ENCODE measurements around the gene CLCF1.

CLCF1 gene

DNA sequence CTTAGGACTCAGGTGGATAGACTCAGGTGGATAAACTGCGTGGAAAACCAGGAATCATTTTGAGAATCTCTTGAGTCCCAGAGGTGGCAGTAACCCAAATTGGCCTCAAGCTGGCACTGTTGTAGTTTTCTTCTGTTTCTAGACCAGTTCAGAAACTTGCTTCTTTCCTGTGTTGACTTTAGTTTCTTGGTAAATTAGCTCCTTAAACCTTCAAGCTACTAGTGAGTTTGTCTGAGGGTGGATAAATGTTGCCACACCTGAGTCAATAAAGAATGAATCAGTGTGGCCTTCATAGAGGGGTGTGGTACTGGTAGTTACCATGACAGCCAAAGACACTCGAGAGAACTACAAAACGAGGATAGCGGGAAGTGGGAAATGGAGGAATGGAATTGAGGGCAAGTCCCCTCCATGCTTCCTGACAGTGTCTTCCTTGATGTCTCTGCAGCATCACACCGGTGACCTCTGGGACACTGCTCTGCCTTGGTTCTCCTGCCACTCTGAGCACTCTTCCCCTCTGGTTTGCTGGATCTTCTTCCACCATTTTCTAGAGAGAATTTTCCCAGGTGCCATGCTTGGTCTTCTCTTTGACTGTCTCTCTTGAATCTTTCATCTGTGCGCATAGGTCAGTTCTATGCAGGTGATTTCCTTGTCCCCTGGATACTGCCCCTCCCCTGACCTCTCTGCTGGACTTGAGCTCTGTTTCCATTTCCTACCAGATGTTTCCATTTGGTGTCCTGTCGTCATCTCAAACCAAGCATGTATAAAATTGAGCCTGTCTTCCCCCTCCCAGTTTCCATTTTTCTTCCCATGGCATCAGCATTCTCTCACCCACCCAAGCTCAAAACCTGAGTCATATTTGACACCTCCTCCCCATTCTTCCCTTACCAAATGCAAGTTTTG, 27.2 kb downstream of the CLCF1 start:
- peak overlapping the region; percentile 85 for H3K27ac ChIP-seq
- peak; percentile 81 for DNase-seq (ENCODE audit: low spot score)
- TF ChIP-seq CTCF (conservative IDR thresholded peaks at IDR 0.05; ENCODE audit: low read depth): peak; percentile 87
- ChIA-PET POLR2A (ENCODE audit: low non-redundant PET) (no interaction called here), CTCF (interaction anchor here (0.6 to 2.7 kb wide), 12 partner anchors 20 to 287 kb away, joined by 3 to 22 read pairs (median 3); no protein-coding TSS in a partner anchor)

DNA sequence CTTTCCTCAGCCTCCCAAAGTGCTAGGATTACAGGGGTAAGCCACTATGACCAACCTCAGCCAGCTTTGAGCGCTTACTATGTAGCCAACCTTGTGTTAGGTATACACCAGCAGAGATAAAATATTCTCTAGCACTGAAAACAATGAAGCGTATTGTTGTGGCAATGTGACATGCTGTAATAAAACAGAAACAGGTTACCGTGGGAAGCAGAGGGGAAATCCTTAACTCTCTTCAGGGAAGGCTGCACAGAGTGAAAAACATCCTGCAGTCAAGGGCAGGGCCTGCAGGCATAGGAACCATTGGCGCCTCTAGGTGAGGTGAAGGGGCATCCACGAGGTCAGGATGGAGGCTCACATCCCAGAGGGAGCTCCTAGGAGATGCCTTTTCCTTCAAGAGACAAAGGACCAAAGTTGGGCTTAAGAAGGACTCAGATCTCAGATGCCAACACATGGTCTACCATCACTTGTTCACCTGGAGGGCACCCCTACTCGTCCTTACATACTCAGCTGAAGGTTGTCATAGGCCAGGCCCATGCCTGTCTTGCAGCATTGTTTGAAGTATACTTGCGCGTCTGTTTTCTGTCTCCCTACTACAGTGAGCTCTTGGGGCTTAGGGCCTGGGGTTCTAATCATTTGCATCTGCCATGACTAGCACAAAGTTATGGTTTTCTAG, 28.0 kb downstream of the CLCF1 start:
- TF ChIP-seq CTCF (conservative IDR thresholded peaks at IDR 0.05; ENCODE audit: low read depth): no peak
- no peak for DNase-seq (ENCODE audit: low spot score)
- POLR2A ChIA-PET (ENCODE audit: low non-redundant PET): no interaction called here
- H3K27ac ChIP-seq: peak overlapping the region; percentile 85
- CTCF ChIA-PET: interaction anchor here (0.6 to 2.7 kb wide), 11 partner anchors 19 to 426 kb away, joined by 3 to 22 read pairs (median 3); no protein-coding TSS in a partner anchor

DNA sequence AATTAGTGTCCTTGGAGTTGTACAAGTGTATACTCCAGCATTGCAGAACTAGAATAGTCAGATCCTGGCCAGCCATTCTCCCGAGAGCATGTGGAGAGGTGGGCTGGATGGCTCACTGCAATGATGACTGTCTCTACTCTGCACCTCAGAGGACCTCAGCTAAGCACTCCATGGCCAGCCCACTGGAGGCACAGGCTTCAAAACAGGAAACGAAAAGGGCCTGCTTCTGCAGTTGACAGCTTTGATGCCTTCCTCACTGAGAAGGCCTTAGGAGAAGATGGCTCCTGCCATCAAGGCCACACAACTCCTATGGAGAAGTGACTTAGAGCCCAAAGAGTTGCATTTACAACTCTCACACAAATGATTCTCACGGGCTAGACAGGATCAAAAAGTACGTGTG, 29.1 kb downstream of the CLCF1 start:
- ChIA-PET POLR2A (ENCODE audit: low non-redundant PET) (interaction anchor here (0.6 kb wide), 2 partner anchors 39 to 105 kb away, joined by 4 to 5 read pairs; no protein-coding TSS in a partner anchor), CTCF (interaction anchor here (0.6 kb wide), 2 partner anchors 72 to 121 kb away, joined by 3 to 4 read pairs; no protein-coding TSS in a partner anchor)
- no peak for TF ChIP-seq CTCF (conservative IDR thresholded peaks at IDR 0.05; ENCODE audit: low read depth)
- no peak for DNase-seq (ENCODE audit: low spot score)
- peak overlapping the region; percentile 85 for H3K27ac ChIP-seq

- ChIA-PET CTCF (interaction anchor here (0.6 to 1.1 kb wide), 4 partner anchors 15 to 918 kb away, joined by 3 to 4 read pairs (median 4); no protein-coding TSS in a partner anchor), POLR2A (ENCODE audit: low non-redundant PET) (no interaction called here)
- no peak for DNase-seq (ENCODE audit: low spot score)
- no peak overlapping the region for H3K27ac ChIP-seq
- no peak for TF ChIP-seq CTCF (conservative IDR thresholded peaks at IDR 0.05; ENCODE audit: low read depth)
Observed at GRCh38 chr11:67337257-67337656, 36.1 kb downstream of the CLCF1 start.

- ChIA-PET CTCF (no interaction called here), POLR2A (ENCODE audit: low non-redundant PET) (interaction anchor here (0.6 to 0.7 kb wide), 2 partner anchors 10 to 13 kb away, joined by 3 to 4 read pairs; no protein-coding TSS in a partner anchor)
- no peak for TF ChIP-seq CTCF (conservative IDR thresholded peaks at IDR 0.05; ENCODE audit: low read depth)
- no peak for DNase-seq (ENCODE audit: low spot score)
- no peak overlapping the region for H3K27ac ChIP-seq
Observed at GRCh38 chr11:67332081-67332691, 41.2 kb downstream of the CLCF1 start.

DNA sequence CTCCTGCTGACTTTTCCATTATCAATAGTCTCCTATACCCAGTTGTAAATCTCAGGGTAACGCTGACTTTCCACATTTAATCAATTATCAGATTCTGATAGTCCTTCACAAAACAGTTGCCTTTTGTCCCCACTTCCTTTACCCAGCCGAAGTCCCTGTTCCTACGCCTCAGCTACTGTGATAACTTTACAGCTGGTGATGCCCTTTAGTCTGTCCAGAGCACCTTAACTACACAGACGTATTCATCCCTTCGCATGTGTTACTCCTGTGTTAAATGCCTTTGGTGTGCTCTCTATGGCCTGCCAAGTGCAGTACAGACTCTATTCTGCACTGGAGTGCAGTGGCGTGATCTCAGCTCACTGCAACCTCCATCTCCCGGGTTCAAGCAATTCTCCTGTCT, 49.9 kb downstream of the CLCF1 start:
- TF ChIP-seq CTCF (conservative IDR thresholded peaks at IDR 0.05; ENCODE audit: low read depth): no peak
- CTCF ChIA-PET: interaction anchor here (0.7 to 1.9 kb wide), 2 partner anchors 39 to 59 kb away, joined by 3 to 7 read pairs; no protein-coding TSS in a partner anchor
- POLR2A ChIA-PET (ENCODE audit: low non-redundant PET): no interaction called here
- H3K27ac ChIP-seq: no peak overlapping the region
- no peak for DNase-seq (ENCODE audit: low spot score)
